OCI-LY7 (cell line): Measurements from ENCODE around the gene ABHD1. TPM values are rescaled to one million over a fixed set of nuclear protein-coding genes. Genes with fewer than 3 reads are reported as not detected.
A peak's percentile ranks its signal among the peaks of the same experiment; 100 is the strongest.

Experiments used
- BruUV-seq: library from RNA; stranded (reverse); fragments of 400-500 nt; replicated peaks from 2 replicates; lab custom pipeline; 2021; lab: Mats Ljungman, UMichigan
- CTCF ChIA-PET: fragments of 300-600 bp; sonication (Branson Sonifier 250); formaldehyde crosslinking; loops from one replicate; lab custom pipeline; 2022; ENCODE audit warnings: antibody characterized with exemption; ENCODE audit not compliant: unreplicated experiment; lab: Charles Lee
- POLR2A ChIA-PET: fragments of 300-600 bp; sonication (Branson Sonifier 250); formaldehyde crosslinking; loops from one replicate; lab custom pipeline; 2022; ENCODE audit warnings: antibody characterized with exemption; lab: Charles Lee
- DNase-seq: peaks from one replicate; pipeline ENCODE4 v3.0.0-alpha.2; 2015; ENCODE audit warnings: low spot score
- H2AFZ ChIP-seq: fragments of 200-600 bp; sonication (generic), shearing (Covaris generic); 2 replicates; pipeline ENCODE4 v1.6.1; 2014; ENCODE audit warnings: mild to moderate bottlenecking, antibody characterized with exemption, low read length, moderate library complexity
- H3K27ac ChIP-seq: fragments of 200-600 bp; sonication (generic); 2 replicates; pipeline ENCODE4 v1.5.1; 2014; ENCODE audit warnings: mixed run types, low read depth, mild to moderate bottlenecking, moderate library complexity, low read length, inconsistent platforms; ENCODE audit not compliant: poor library complexity, severe bottlenecking
- H3K36me3 ChIP-seq: fragments of 200-600 bp; sonication (generic); 2 replicates; pipeline ENCODE4 v1.6.1; 2014; ENCODE audit warnings: mild to moderate bottlenecking, antibody characterized with exemption, low read length, moderate library complexity, mixed read lengths; ENCODE audit not compliant: insufficient read depth
- H3K4me1 ChIP-seq: fragments of 200-600 bp; sonication (generic); 2 replicates; pipeline ENCODE4 v1.5.1; 2014; ENCODE audit warnings: mild to moderate bottlenecking, low read length; ENCODE audit not compliant: insufficient read depth, poor library complexity, severe bottlenecking
- H3K4me2 ChIP-seq: fragments of 200-600 bp; sonication (generic); 2 replicates; pipeline ENCODE4 v1.6.1; 2014; ENCODE audit warnings: mild to moderate bottlenecking, low read length
- H3K4me3 ChIP-seq: fragments of 200-600 bp; sonication (generic); 2 replicates; pipeline ENCODE4 v1.5.1; 2014; ENCODE audit warnings: mild to moderate bottlenecking, low read depth, low read length; ENCODE audit not compliant: poor library complexity, severe bottlenecking
- H3K79me2 ChIP-seq: fragments of 200-600 bp; sonication (generic); 2 replicates; pipeline ENCODE4 v1.6.1; 2016; ENCODE audit warnings: low read depth, mild to moderate bottlenecking, low read length, moderate library complexity, mixed read lengths; ENCODE audit not compliant: insufficient read depth
- H3K9me2 ChIP-seq: fragments of 200-600 bp; sonication (generic); 2 replicates; pipeline ENCODE4 v1.6.1; 2016; ENCODE audit warnings: mild to moderate bottlenecking, low read length, mixed read lengths; ENCODE audit not compliant: insufficient read depth
- H3K9me3 ChIP-seq: fragments of 200-600 bp; sonication (generic); 2 replicates; pipeline ENCODE4 v1.6.1; 2014; ENCODE audit warnings: mild to moderate bottlenecking, mixed run types, low read length, mixed read lengths
- H4K20me1 ChIP-seq: fragments of 200-600 bp; sonication (generic); 2 replicates; pipeline ENCODE4 v1.6.1; 2014; ENCODE audit warnings: mild to moderate bottlenecking, antibody characterized with exemption, low read length, moderate library complexity, mixed read lengths; ENCODE audit not compliant: insufficient read depth
- CTCF ChIP-seq: fragments of 200-600 bp; sonication (generic); conservative IDR thresholded peaks from 2 replicates; pipeline ENCODE4 v1.5.1; 2014; ENCODE audit warnings: mild to moderate bottlenecking, antibody characterized with exemption, low read length, moderate library complexity, mixed read lengths
- EZH2phosphoT487 ChIP-seq: fragments of 200-600 bp; sonication (generic); IDR thresholded peaks from 2 replicates; pipeline ENCODE4 v1.6.1; 2018; ENCODE audit warnings: low read depth, borderline replicate concordance, mild to moderate bottlenecking, mixed run types, antibody characterized with exemption, low read length, moderate library complexity, mixed read lengths
- intact Hi-C: fragments of 100-400 bp; cut with micrococcal nuclease; formaldehyde crosslinking; loops from one replicate; pipeline ENCODE4 v1.10.0; 2022; ENCODE audit not compliant: unreplicated experiment
- total RNA-seq, 2 experiments: library from RNA; depleted of rRNA in 1 of 2; stranded (reverse); fragments of >200 nt in 1 of 2; shearing (Covaris generic) in 1 of 2; gene quantifications; 2 replicates each; pipeline ENCODE4 v1.2.3, GENCODE V29; 2014 to 2022

ABHD1 gene
- total RNA-seq, 2 experiments from 2014 or later = not detected

- no peak overlapping the region; the same call in 1 of the 2 replicates for H2AFZ ChIP-seq
- intact Hi-C loops = loop anchor here (2.0 kb wide), 1 partner anchor 29 kb away; no protein-coding TSS in a partner anchor
Measured at GRCh38 chr2:27135478-27135955, 11.9 kb downstream of the ABHD1 start.

DNA sequence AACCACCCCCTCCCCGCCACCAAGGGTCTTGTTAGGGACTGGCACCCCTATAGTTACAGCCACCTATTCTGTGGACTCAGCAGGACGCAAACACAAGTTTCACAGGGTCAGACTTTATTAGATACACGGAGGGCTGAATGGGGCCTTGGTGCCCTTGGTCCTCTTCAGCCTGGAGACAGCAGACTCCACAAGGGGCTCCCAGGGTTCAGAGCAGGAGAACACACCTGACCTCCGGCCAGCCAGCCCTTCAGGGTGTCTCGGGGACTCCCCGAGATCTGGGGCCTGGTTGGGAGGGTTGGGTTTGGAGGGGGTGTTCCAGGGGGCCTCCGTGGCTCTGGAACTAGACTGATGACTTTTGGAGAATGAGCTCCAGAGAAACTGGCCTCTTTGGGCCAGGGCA lies 13.1 kb downstream of the ABHD1 start:
- H3K4me2 ChIP-seq = no peak overlapping the region
- BruUV-seq = no TSS peak
- H3K4me1 ChIP-seq = peaks cover 20% of the 10 kb centered on the region
- intact Hi-C loops = no loop called here
- no peaks in the 10 kb centered on the region for H3K9me3 ChIP-seq
- H2AFZ ChIP-seq = no peak overlapping the region
- H3K79me2 ChIP-seq = peaks cover 20% of the 10 kb centered on the region
- no peak for TF ChIP-seq CTCF
- TF ChIP-seq EZH2phosphoT487 = no peak
- peaks cover 5% of the 10 kb centered on the region; the same call in 1 of the 2 replicates for H4K20me1 ChIP-seq
- H3K9me2 ChIP-seq = no peaks in the 10 kb centered on the region
- DNase-seq = no peak
- peaks cover 18% of the 10 kb centered on the region for H3K36me3 ChIP-seq
- ChIA-PET CTCF (no interaction called here), POLR2A (interaction anchor here (0.6 to 0.8 kb wide), 2 partner anchors 22 to 142 kb away, joined by 3 to 4 read pairs; no protein-coding TSS in a partner anchor)
- no peak overlapping the region for H3K4me3 ChIP-seq
- no peak overlapping the region for H3K27ac ChIP-seq

More at GRCh38 chr2:27135478-27135955, 11.9 kb downstream of the ABHD1 start:
- ChIA-PET POLR2A (interaction anchor here (1.0 to 1.4 kb wide), 3 partner anchors 9 to 36 kb away, joined by 3 to 4 read pairs (median 4); no protein-coding TSS in a partner anchor), CTCF (no interaction called here)
- H3K79me2 ChIP-seq = peaks cover 20% of the 10 kb centered on the region
- no peak for TF ChIP-seq EZH2phosphoT487
- no peak for TF ChIP-seq CTCF
- peaks cover 5% of the 10 kb centered on the region; the same call in 1 of the 2 replicates for H4K20me1 ChIP-seq
- no peak overlapping the region for H3K4me3 ChIP-seq
- no peak for DNase-seq
- H3K36me3 ChIP-seq = peaks cover 30% of the 10 kb centered on the region
- H3K4me1 ChIP-seq = peaks cover 20% of the 10 kb centered on the region
- no peak overlapping the region for H3K27ac ChIP-seq
- H3K9me2 ChIP-seq = no peaks in the 10 kb centered on the region
- peak overlapping the region; percentile 61 for H3K4me2 ChIP-seq
- no peaks in the 10 kb centered on the region for H3K9me3 ChIP-seq
- BruUV-seq = no TSS peak

DNA sequence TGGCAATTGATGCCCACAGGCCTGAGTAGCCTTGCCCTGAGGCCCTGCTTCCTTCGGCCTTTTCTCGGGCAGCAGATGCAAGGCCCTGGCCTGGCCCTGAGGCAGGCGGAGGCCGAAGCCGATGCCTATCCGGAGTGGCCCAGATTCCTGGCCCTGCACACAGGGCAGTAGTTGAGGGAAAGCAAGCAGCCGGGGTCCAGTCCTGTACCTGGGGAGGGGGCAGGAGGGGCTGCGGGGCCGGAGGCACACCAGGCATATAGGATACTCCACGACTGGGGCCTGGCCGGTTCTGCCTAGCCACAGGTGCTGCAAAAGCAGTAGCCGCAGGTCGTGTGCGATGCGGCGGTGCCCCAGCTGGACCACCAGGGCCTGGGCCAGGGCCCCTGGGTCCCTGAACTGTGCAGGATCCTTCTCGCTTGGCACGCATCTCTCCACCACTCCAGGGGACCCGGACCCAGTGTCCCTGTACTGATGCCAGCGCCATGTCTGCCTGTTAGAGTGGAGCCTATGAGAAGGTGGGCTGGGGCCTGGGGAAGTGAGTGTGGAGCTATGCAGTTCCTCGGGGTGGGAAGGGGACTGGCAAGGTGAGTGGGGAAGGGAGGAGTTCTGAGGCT lies 13.8 kb downstream of the ABHD1 start:
- BruUV-seq = no TSS peak
- peaks cover 19% of the 10 kb centered on the region for H3K79me2 ChIP-seq
- intact Hi-C loops = no loop called here
- no peaks in the 10 kb centered on the region for H3K9me3 ChIP-seq
- H3K27ac ChIP-seq = no peak overlapping the region
- H3K4me2 ChIP-seq = no peak overlapping the region
- peaks cover 5% of the 10 kb centered on the region; the same call in 1 of the 2 replicates for H4K20me1 ChIP-seq
- H2AFZ ChIP-seq = no peak overlapping the region
- H3K4me1 ChIP-seq = peaks cover 20% of the 10 kb centered on the region
- CTCF ChIA-PET = no interaction called here
- POLR2A ChIA-PET = interaction anchor here (0.8 kb wide), 1 partner anchor 23 kb away, joined by 3 read pairs; no protein-coding TSS in a partner anchor
- TF ChIP-seq EZH2phosphoT487 = no peak
- no peak for TF ChIP-seq CTCF
- H3K36me3 ChIP-seq = peaks cover 11% of the 10 kb centered on the region
- H3K4me3 ChIP-seq = no peak overlapping the region
- H3K9me2 ChIP-seq = no peaks in the 10 kb centered on the region
- no peak for DNase-seq
